OCI-M1 (cell line): ENCODE measurements around the gene PACRG.

Source experiments
- DNase-seq: peaks from one replicate; lab custom pipeline; 2025; lab: John Stamatoyannopoulos, UW

PACRG gene

GRCh38 chr6:163137398-163137881 lies 409.7 kb downstream of the PACRG start:
- no peak for DNase-seq

GRCh38 chr6:163146036-163146435 lies 418.3 kb downstream of the PACRG start:
- no peak for DNase-seq

GRCh38 chr6:163147994-163148393 lies 420.2 kb downstream of the PACRG start:
- no peak for DNase-seq

GRCh38 chr6:163148451-163149278 lies 420.9 kb downstream of the PACRG start:
- DNase-seq, result no peak

GRCh38 chr6:163149279-163149848 lies 421.6 kb downstream of the PACRG start:
- no peak for DNase-seq

GRCh38 chr6:163151212-163151611 lies 423.4 kb downstream of the PACRG start:
- DNase-seq, result no peak

- DNase-seq, result no peak
These were observed 424.9 kb downstream of the PACRG start for GRCh38 chr6:163152701-163153100.

GRCh38 chr6:163159110-163159509 lies 431.3 kb downstream of the PACRG start:
- no peak for DNase-seq

- DNase-seq, result no peak
These were observed 431.9 kb downstream of the PACRG start for GRCh38 chr6:163159689-163160088.

- no peak for DNase-seq
These were observed 434.5 kb downstream of the PACRG start for GRCh38 chr6:163162007-163162873.

GRCh38 chr6:163162874-163163213 lies 435.1 kb downstream of the PACRG start:
- DNase-seq, result no peak

- DNase-seq, result peak; percentile 40
These were observed 436.6 kb downstream of the PACRG start for GRCh38 chr6:163164175-163164900.

- no peak for DNase-seq
These were observed 437.6 kb downstream of the PACRG start for GRCh38 chr6:163165155-163165910.

- no peak for DNase-seq
These were observed 438.1 kb downstream of the PACRG start for GRCh38 chr6:163165922-163166321.

GRCh38 chr6:163166507-163166906 lies 438.7 kb downstream of the PACRG start:
- DNase-seq, result no peak

- no peak for DNase-seq
These were observed 441.7 kb downstream of the PACRG start for GRCh38 chr6:163169521-163169920.

GRCh38 chr6:163170294-163170883 lies 442.6 kb downstream of the PACRG start:
- peak; percentile 46 for DNase-seq

- no peak for DNase-seq
These were observed 446.0 kb downstream of the PACRG start for GRCh38 chr6:163173741-163174140.

- DNase-seq, result no peak
These were observed 447.5 kb downstream of the PACRG start for GRCh38 chr6:163175301-163175700.

GRCh38 chr6:163176097-163176496 lies 448.3 kb downstream of the PACRG start:
- DNase-seq, result no peak

- DNase-seq, result no peak
These were observed 449.2 kb downstream of the PACRG start for GRCh38 chr6:163177007-163177406.
